Hepatic stellate cell (primary cell): ENCODE results near the gene FAM53A.
A peak's percentile ranks its signal among the peaks of the same experiment; 100 is the strongest.
"Not testable (repeated sequence)": the region's sequence is repeated elsewhere in the genome, so short reads cannot be mapped to it uniquely, and the experiment has no call there.

Experiments
- DNase-seq: peaks from one replicate; pipeline ENCODE4 v3.0.0; 2011; ENCODE audit warnings: low spot score

FAM53A gene

DNA sequence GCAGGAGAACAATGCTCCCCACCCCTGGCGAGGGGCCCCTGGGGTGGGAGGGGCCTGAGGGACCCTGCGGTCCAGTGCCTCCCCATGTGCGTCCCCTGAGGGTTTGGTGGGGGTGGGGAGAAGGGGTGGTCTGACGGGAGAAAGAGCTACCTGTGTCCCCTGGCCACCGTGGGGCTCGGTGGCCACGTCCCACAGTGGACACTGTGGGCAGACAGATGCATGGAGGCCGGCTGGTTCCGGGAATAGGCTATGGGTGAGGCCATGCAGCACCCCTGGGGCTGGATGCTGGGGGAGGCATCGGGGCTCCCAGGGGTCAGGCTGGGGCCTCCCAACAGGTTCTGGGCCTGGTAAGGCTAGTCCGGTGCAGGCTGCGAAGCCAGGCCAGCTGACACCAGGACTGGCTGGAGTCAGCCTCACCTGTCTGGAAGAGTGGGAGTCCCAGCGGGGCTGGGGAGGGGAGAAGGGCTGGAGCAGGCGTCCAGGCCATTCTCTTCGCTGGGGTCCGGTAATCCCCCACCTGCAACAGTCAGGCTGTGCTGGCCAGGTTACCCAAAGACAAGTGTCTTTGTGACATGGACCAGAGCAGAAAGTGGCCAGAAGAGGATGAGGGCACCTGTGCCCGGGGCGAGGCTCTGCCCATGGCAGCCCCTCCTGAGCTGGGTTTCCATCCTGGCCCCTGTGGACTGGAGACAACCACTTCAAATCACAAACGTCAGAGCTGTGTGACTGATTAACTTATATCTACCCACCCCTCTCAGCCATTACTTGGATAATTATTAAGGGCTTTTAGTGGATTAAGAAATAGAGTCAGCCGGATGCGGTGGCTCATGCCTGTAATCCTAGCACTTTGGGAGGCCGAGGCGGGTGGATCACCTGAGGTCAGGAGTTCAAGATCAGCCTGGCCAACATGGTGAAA is 1.4 kb upstream of the FAM53A start:
- DNase-seq = no peak

- no peak for DNase-seq
Measured at GRCh38 chr4:1684506-1685234, 557 bp upstream of the FAM53A start.

DNA sequence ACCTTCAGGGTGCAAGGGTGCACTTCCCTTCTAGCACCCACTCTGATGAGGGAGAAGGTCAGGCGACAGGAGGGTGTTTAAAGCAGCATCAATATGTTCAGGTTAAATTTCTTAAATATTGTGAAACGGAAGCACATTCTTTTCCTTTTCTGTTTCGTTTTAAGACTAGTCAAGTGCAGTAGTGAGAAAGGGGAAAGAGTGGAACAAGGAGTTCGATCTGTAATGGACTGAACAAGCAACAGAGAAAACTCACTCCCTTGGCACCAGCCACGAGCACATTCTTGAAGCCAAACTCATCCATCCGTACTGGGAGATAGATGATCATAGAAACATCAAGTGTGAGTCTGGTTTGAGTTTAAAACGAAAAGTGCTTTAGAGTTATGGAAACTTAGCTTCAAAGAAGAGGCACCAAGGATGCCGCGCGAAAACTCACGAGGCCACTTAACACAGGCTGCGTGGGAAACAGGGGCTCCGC is 815 bp downstream of the FAM53A start:
- peak; percentile 81 for DNase-seq

GRCh38 chr4:1682860-1683259 is 1.3 kb downstream of the FAM53A start:
- no peak for DNase-seq

GRCh38 chr4:1678244-1678643 is 5.9 kb downstream of the FAM53A start:
- no peak for DNase-seq

DNA sequence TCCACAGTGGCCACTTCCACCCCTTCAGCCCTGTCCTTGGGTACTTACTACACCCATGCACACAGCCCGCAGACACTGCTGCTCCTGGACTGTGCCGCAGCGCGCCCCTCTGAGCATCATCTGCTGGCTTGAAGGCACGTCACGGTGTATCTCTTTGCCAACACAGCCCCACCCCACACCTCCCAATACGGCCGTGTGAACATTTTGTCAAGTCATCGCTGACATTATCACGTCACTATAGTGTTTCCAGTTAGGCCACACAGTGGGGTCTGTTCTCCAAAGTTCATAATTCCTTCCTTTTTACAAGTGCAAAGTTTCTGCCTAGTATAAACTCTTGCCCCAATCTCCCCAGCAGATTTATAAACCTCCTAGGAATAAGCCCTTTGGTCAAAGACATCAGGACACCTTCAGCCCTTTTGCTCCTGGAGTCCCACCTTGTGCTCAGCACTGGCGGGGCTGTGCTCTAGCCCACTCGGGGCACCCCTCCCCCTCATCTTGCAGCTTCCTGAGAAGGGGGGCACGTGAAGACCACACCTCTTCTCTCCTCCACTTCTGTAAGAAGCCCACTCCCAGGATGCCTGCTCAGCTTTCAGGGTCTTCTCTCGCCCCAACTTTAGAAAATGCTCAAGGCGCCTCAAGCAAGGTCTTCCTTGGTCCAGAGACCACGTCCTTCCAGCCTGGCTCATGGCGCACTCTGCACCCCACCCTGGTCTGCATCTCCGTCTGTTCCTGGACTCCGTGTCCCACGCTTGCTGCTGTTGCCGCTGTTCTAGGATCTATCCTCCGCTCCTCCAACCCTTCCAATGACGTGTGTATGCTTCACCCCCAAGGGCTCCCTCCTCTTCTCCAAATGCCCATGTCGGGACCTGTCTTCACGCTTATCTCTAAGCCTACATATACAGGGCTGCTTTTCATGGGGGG is 7.2 kb downstream of the FAM53A start:
- no peak for DNase-seq

DNA sequence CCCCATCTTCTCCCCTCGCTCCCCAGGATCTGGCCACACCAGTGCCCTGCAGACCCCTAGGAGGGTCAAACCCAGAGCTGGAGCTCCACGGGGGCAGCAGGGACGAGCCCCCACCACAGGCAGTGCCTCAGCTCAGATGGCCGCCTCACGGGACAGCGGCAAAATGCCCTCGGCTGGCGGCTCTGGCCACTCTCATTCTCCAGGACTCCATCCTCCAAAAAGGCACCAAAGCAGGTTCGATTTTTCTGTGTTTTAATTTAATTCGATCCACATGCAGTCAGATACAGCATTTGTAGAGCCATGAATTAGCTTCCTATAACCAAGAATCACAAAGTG is 8.3 kb downstream of the FAM53A start:
- DNase-seq = no peak

- DNase-seq = no peak
Measured at GRCh38 chr4:1675136-1675801, 8.8 kb downstream of the FAM53A start.

DNA sequence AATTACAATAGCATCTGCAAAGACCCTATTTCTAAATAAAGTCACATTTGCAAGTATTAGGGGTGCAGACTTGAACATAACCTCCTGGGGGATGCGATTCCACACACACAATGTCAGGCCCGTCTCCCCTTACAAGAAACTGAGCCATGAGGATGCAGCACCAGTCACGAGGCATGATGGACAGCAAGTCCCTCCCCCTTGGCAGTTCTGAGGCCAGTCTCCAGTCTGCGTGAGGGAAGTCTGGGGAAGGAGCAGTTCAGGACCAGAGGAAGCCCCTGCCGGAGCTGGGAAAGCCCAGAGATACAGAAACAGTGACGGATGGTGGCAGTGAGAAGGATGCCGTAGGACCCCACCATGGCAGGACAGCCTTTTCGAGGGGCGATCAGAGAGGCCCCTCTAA is 9.4 kb downstream of the FAM53A start:
- no peak for DNase-seq

- no peak for DNase-seq
Measured at GRCh38 chr4:1673671-1674070, 10.4 kb downstream of the FAM53A start.

DNA sequence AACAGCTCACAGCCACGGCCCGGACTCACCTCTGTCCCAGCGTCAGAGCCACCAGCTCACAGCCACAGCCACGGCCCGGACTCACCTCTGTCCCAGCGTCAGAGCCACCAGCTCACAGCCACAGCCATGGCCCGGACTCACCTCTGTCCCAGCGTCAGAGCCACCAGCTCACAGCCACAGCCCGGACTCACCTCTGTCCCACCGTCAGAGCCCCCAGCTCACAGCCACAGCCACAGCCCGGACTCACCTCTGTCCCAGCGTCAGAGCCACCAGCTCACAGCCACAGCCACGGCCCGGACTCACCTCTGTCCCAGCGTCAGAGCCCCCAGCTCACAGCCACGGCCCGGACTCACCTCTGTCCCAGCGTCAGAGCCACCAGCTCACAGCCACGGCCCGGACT is 13.1 kb downstream of the FAM53A start:
- not testable (repeated sequence) for DNase-seq

GRCh38 chr4:1670279-1670678 is 13.8 kb downstream of the FAM53A start:
- no peak for DNase-seq

- DNase-seq = no peak
Measured at GRCh38 chr4:1669850-1670249, 14.3 kb downstream of the FAM53A start.

DNA sequence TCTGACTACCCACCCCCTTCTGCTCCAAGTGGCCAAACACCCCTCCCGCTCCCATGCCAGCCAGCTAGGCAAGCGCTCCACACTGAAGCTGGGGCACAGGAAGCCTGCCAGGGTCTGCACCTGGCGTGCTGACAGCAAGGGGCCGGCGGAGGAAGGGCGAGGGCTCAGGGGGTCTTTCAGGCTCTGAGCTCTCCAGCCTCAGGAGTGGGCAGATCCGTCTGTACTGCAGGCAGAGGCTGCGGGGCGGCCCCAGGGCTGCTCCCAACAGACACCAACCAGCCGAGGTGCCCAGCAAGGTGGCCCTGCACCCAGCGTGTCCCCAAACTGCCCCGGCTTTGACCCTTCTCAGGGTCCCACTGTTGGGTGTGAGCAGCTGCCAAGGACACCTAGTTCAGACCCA is 14.8 kb downstream of the FAM53A start:
- DNase-seq = no peak

DNA sequence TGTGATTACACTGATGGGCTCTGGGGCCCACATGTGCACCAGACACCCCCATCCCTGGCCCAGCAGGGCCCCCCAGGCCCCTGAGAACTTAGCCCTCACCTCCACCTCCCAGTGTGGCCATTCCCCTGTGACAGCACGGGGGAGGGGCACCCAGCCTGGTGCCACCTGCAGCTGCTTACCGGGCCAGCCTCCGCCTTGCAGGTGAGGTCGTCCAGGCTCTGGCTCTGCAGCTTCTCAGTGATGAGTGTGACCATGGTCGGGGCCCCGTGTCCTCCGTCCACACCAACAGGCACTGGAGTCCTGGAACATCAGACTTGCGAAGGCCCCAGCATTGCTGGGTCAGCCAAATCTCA is 15.6 kb downstream of the FAM53A start:
- DNase-seq = no peak

DNA sequence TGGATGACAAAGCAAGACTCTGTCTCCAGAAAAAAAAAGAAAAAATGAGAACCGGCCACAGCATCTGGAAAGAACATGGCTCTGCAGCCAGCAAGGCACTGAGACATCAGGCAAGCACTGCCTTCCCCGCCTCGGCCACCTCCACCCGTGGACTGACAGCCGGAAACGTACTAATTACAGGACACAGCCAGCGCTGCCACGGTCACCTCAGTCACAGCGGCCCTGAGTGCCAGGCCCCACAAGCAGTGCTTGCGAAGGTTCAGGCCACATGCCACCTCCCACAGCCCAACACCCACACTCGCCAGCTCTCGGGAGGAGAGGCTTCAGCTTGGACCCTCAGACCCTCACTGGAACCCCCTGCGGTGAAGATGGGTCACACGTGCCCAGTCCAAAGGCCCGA is 16.8 kb downstream of the FAM53A start:
- DNase-seq = no peak

- DNase-seq = no peak
Measured at GRCh38 chr4:1666391-1666790, 17.7 kb downstream of the FAM53A start.

GRCh38 chr4:1664141-1664540 is 20.0 kb downstream of the FAM53A start:
- DNase-seq = no peak

DNA sequence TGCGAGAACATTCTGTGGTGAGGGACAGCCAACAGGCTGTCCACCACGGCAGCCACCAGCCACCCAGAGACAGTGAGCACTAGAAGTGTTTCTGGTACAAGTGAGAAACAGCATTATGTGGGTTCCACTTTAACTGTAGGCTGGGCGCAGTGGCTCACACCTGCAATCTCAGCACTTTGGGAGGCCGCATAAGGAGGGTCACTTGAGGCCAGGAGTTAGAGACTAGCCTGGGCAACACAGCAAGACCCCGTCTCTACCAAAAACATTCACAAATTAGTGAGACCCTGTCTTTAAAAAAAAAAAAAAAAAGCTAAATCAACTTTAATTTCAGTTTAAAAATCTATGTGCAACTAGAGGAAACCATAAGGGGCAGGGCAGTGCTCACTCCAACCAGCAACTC is 20.6 kb downstream of the FAM53A start:
- no peak for DNase-seq

GRCh38 chr4:1661695-1662094 is 22.4 kb downstream of the FAM53A start:
- DNase-seq = no peak

DNA sequence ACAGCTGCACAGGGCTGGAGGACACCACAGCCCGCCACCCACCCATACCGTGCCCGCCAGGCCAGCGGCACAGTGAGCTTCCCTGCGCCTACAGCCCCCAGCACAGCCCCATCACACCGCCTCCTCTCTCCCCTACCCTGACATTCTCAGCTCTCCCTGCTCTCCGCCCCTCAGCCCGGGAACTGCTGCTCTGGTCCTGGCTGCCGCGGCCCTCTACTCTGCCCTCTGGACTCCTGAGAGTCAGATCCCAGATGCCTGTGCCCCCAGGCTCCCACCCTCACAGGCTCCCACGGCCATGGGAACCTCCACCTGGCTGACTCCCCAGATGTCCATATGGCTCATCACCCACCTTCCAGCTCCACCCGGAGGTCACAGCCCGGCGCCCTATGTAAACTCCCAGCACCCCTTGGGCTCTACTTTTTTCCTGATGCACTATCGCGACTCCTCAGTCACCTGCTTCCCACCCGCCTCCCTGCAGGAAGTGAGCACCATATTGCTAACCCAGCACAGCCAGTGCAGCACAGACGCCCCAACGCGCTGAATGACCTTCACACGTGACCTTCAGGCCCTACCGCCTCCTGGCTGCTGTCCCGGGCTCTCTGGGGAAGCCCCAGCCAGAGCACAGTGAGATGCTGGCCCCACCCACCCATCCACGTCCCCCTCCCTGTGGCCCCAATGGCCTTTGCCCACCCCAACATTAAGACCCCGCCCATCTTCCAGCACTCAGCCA is 23.0 kb downstream of the FAM53A start:
- no peak for DNase-seq
